NCI-H1436 (cell line): ENCODE results near the gene SHMT1.
"Not testable (repeated sequence)": the region's sequence is repeated elsewhere in the genome, so short reads cannot be mapped to it uniquely, and the experiment has no call there.

ENCODE experiments used
- DNase-seq: peaks from one replicate; lab custom pipeline; 2025; lab: John Stamatoyannopoulos, UW

The SHMT1 gene

DNA sequence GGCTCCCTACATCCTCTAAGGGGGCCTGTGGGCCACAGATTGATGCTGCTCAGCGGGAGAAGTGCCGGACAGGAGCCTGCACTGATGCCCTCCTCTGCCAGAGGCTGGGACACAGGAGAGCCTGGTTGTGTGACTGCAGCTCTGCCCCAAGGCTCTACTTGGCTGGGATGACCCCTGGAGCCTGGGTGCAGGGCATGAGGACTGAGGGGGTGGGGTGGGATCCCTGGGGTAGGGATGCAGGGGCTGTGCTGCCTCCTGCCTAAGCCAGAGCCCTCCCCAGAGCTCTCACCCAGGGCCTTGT lies 14.8 kb upstream of the SHMT1 start:
- no peak for DNase-seq

DNA sequence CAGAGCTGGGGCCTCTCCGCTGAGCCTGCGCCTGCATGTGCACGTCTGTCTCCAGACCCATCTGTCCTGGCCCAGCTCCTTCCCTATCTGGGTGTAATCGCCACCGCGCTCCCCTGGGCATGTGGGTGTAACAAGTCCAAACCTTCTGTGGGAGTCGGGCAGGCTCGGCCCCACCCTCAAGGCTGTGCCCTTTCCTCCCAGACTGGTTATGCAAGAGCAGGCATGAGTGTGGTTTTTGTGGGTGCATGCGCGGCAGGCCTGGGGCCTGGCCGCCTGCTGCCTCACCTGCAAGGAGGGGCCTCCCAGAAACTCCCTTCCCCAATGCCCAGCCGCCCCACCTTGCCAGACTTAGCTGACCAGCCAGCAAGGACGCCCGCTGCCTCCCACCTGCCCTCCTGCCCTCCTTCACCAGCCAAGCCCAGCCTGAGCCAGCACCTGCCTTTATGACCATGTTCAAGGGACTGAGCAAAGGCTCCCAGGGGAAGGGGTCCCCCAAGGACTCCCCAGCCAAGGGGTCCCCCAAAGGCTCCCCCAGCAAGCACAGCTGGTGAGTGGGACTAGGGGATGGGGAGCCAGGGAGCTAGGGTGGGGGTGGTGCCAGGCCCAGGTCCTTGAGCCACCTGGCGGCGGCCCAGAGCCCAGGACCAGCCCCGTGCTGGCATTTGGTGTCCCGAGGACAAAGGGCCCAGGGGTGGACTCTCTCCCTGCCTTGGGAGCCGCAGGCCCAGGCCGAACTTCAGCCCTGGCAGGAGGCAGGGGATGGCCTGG lies 14.3 kb upstream of the SHMT1 start, which contains the start of gene EVPLL:
Gene EVPLL, plus strand, starts transcription at position 342 of the 768 bp plus-strand sequence. CDS start 3,160 bp downstream, outside the sequence.
- DNase-seq: no peak

DNA sequence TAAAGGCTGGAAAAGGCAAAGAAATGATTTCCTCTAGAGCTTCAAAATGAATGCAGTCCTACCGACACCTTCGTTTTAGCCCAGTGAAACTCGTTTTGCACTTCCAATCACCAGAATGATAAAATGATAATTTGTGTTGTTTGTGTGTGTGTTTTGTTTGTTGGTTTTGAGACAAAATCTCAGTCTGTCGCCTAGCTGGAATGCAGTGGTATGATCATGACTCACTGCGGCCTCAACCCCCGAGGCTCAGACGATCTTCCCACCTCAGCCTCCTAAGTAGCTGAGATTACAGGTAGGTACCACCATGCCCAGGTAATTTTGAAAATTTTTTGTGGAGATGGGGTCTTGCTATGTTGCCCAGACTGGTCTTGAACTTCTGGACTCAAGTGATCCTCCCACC lies 10.9 kb upstream of the SHMT1 start:
- no peak for DNase-seq

DNA sequence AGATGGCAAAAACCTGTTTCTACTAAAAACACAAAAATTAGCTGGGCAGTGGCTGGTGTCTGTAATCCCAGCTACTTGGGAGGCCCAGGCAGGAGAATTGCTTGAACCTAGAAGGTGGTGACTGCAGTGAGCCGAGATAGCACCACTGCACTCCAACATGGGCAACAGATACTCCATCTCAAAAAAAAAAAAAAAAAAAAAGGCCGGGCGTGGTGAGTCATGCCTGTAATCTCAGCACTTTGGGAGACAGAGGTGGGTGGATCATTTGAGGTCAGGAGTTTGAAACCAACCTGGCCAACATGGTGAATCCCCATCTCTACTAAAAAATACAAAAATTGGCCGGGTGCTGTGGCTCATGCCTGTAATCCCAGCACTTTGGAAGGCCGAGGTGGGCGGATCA lies 9.8 kb upstream of the SHMT1 start:
- DNase-seq: not testable (repeated sequence)

DNA sequence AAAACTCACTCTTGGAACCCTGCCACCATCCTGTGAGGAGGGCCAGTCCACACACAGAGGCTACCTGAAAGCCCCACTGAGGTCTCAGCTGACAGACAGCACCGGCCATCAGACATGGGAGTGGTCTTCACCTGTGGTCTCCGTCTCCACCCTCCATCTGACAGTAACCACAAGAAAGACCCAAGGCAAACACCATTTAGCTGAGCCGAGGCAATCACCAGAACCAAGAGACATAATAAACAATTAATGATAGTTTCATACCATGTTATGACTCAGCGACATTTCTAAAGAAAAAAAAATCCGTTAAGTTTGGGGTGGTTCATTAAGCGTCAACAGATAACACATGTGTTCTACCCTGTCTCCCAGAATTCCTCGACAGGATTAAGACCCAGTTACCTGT lies 8.1 kb upstream of the SHMT1 start:
- DNase-seq: no peak

DNA sequence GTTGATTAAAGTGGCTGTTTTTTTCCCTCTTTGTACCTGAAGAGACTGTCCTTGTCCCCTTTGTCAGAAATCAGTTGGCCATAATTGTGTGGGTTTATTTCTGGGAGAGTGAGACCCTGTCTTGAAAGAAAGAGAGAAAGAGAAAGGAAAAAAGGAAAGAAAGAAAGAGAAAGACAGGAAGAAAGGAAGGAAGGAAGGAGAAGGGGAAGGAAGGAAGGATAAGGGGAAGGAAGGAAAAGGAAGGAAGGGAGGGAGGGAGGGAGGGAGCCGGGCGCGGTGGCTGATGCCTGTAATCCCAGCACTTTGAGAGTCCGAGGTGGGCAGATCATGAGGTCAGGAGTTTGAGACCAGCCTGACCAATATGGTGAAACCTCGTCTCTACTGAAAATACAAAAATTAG lies 7.4 kb upstream of the SHMT1 start:
- DNase-seq: no peak

DNA sequence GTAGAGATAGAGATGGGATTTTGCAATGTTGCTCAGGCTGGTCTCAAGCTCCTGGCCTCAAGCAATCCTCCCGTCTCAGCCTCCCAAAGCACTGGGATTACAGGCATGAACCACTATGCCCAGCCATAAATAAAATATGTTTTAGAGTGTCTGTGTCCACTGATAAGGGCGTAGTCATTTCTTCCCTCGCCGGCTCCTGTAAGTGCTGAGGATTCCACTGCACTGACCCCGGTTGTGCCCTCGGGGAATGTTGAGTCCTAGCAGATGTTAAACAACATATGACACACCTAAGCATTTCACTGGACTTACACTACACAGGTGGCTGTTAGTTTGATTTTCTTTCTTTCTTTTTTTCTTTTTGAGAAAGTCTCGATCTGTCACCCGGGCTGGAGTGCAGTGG lies 5.6 kb upstream of the SHMT1 start:
- DNase-seq: no peak

DNA sequence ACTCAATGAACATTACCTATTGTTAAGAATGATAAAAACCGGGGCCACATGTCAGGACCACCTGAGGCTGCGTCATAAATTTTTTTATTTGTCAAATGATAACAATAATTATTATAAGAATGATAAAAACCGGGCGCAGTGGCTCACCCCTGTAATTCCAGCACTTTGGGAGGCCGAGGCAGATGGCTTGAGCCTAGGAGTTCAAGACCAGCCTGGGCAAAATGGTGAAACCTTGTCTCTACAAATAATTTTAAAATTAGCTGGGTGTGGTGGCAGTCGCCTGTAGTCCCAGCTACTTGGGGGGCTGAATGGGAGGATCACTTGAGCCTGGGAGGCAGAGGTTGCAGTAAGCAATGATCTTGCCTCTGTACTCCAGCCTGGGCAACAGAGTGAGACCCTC lies 816 bp upstream of the SHMT1 start:
- no peak for DNase-seq

DNA sequence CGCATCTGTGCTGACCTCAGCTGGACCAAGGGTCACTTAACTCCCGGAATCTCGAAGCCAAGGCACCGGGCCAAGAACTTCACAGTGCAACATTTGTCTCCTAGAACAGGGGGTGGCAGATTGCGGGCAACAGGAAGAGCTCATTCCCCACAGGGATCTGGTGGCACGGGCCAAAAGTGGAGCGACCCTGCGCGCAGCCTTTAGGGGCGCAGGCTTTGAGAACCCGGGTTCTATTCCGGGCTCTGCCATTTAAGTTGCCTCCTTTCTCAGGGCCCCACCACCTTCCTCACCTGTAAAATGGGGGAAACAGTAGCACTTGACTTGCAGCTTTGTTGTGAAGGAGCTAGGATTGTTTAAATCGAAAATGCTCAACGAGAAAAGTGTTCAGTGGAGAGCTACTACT lies 651 bp downstream of the SHMT1 start:
- DNase-seq: no peak

DNA sequence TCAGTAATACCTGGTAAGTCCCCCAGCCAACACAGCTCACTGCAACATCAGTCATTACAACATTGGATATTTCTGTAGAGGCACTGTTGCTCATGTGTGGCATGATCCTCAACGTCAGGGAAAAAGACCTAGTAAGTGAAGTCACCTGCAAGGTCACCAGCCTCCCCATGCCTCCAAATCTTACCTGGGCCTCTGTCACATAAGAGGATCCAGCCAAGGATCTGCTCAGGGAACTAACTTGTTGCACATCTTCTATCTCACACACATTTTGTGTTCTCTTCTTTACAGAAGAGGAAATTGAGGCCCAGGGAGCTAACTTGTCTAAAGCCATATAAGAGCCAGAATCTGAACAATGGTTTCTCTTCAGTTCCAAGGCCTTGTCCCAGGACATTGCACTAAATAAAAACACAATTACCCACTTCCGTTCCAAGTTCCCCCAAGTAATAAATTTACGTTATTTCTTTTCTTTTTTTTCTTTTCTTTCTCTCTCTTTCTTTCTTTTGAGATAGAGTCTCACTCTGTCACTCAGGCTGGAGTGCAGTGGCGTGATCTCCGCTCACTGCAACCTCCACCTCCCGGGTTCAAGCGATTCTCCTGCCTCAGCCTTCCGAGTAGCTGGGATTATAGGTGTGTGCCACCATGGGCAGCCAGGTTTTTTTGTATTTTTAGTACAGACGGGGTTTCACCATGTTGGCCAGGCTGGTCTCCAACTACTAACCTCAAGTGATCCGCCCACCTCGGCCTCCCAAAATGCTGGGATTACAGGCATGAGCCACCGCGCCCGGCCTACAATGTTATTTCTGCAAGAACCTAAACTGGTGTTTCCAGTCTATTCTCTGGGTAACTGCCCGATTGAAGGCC lies 1.3 kb downstream of the SHMT1 start:
- DNase-seq: no peak

DNA sequence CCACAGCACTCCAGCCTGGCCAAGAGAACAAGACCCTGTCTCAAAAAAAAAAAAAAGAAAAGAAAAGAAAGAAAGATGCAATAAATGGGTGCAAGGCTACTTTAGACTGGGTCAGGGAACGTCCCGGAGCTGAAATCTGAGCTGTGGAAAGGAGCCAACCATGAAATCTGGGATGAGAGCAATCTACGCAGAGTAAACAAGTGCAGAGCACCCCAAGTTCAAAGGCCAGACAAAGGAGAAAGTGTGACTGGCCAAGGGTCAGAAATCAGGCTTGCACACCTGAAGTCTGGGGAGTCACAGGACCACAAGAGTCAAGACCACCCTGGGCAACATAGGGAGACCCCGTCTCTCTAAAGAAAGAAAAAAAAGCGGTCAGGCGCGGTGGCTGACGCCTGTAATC lies 2.8 kb downstream of the SHMT1 start:
- DNase-seq: no peak

DNA sequence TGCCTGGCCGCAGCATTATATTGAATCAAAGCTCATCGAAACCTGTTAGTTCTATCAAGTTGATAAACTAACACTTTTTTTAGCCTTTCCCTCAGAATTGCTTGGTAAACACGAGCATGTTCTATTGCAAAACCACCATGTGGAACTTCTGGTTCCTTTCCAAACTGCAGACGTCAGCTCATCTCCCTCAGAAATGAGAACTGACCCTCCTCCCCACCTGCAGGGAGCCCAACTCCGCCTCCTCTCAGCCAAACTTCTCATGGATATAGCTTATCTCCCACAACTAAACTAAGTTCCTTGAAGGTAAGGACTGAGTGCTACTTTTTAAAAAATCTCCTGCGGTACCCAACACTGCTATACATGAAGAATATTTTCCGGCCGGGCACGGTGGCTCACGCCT lies 6.7 kb downstream of the SHMT1 start:
- no peak for DNase-seq

DNA sequence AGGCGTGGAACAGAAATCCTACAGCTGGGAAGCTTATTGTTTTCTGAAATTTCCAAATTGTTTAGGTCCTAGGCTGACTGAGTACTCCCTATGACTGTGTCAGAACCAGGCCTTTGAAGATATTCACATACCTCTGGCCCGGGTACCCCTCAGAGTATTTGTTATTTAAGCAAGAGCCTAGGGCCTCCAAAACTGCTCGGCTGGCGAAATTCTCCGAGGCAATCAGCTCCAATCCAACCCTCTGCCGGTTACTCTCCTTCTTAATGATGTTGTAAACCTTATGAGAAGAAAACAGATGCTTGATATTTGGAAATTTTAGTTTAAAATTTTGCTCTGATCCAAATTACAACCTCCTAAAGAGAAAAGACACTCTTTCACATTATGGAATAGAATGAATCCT lies 9.8 kb downstream of the SHMT1 start:
- DNase-seq: no peak

DNA sequence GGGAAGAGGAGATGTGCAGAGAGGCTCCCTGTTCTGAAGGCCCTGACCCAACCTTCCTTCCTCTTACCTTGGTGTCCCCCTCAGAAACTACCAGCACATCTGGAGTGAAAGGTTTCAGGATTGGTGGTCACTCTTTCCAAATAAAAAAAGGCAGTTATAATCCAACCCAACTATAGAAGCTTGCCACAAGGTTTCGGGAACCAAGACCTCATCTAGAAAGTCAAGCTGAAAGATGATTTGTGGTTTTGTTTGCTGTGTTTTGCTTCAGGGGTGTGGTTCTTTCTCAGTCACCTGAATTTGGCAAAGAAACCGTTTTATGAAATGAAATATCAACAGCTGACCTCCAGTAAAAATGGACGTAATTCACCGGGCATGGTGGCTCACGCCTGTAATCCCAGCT lies 19.3 kb downstream of the SHMT1 start:
- DNase-seq: no peak

DNA sequence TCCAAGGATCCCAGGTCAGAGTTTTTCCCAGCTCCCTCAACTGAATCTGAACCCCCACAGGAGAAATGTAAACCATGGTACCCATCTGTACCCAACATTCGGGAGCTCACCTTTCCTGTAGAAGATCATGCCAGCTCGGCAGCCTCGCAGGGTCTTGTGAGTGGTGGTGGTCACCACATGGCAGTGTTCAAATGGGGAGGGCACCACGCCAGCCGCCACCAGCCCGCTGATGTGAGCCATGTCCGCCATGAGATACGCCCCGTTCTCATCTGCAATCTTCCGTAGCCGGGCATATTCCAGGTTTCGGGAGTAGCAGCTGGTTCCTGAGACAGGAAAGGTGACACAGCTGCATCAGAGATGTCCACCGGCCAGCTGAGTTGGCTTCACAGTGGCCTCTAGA lies 23.4 kb downstream of the SHMT1 start:
- DNase-seq: no peak

DNA sequence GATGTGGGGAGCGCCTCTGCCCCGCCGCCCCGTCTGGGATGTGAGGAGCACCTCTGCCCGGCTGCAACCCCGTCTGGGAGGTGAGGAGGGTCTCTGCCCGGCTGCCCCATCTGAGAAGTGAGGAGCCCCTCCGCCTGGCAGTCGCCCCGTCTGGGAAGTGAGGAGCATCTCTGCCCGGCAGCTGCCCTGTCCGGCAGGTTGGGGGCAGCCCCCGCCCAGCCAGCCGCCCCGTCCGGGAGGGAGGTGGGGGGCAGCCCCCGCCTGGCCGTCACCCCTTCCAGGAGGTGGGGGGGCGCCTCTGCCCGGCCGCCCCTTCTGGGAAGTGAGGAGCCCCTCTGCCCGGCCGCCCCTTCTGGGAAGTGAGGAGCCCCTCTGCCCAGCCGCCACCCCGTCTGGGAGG lies 25.2 kb downstream of the SHMT1 start:
- DNase-seq: not testable (repeated sequence)

DNA sequence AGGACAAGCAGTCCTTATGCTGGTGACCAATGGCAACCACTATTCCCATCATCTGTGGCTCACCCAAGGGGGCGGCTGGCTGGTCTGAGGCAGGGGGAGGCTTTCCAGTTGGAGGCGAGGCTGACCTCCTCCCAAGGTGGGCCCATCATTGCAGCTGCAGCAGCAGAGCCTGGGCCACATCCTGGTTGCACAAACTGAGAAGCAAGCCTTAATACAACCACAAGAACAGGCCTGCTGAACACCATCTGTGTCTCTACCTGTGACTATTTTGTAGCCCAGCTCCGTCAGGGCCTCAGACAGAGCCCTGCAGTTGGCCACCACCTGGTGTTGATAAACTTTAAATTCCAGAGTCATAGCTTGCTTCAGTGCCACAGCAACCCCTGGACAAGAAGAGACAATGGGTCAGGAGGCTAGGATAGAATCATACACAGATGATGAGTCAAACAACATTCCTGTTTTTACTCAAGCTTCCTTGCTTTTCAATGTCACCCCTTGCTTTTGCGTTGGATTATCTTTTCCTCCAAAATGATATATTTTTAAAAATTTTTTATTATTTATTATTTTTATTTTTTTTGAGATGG lies 30.4 kb downstream of the SHMT1 start:
- no peak for DNase-seq

DNA sequence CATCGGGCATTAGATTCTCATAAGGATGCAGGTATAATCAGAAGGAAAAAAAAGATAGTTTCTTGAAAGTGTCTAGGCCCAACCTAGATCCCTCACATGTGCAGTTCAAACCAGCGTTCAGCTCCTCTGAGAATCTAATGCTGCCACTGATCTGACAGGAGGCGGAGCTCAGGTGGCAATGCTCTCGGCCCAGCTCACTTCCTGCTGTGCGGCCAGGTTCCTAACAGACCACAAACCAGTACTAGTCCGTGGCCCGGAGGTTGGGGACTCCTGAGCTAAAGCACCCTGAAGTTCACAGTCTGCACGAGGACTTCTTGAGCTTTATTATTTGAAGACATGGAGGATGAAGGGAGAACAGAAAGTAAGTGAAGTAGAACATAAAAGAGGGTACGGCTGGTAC lies 31.5 kb downstream of the SHMT1 start:
- DNase-seq: no peak

DNA sequence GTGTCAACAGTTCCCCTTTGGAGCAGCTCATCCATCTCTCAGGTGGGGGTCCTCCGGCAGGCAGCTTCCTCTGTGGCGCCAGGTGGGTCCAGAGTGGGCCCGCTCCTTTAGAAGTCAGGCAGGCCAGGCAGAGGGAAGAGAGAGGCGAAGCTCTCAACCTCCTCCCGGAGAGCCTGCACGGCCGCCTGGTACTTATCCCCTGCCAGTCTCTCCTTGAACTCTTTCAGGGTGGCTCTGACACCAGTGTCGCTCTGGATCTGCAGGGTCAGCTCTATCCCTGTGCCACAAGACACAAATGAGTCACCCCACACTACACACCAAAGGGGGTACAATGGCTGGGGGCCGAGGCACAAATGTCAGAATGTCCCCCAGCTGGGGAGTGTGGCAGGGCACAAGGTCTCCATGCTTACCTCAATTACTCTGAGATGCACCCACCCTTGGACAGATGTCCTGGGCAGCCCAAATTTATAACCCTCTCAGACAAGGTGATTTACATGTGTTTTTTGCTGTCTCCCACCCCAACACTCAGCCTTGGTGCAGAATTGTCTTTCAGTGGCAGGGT lies 34.6 kb downstream of the SHMT1 start:
- DNase-seq: no peak

DNA sequence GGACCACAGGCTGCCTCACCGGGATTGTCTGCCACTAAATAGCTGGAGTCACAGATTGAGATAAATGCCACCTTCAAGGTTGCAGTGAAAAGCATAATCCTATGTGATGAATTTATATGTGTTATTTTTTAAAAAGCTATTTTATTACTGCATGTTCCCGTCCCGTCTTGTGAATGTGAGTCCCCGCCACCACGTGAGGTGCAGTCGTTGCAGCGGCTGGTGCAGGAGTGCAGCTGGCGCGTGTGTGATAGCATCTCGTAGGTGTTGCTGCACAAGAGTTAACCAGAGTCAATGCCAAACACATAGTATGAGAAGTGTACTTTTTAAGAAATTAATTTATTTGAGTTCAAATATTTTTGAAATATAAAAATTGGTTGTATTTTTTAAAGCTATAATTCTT lies 35.8 kb downstream of the SHMT1 start:
- no peak for DNase-seq

DNA sequence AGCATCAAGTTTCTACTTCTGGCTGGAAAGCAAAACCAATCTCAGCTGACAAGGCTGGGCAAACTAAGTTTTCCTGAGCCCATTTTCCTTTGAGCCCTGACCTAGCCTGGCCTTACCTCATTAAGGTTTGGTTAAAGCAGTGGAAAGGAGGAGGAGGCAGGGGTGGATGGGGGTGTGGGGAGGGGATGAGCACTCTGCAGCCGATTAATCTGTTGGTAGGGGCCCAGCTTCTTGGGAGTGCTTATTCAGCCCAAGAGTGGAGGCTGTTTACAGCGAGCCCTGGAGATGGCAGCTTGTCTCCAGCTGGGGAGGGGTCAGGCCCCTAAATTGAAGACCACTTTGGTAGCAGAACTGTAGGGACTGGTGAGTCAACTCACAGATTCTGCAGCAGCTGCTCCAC lies 36.3 kb downstream of the SHMT1 start:
- DNase-seq: no peak

DNA sequence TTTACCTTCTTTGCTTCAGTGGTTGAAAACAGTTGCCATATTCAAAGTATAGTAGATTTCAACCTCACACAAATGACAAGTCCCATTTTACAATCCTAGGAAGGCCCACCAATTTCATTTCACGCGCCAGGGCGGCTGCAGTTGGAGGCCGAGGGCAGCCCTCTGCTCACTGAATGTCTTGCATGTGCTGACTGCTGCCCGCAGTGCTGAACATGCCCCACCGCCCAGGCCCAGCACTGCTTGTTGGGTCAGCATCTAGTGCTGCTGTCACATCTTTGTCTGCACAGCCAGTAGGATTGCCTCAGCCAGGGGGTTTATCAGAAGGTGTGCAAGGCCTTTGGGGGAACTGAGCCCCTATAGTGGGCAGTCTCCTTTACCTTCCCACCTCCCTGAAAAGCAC lies 36.8 kb downstream of the SHMT1 start:
- DNase-seq: no peak

DNA sequence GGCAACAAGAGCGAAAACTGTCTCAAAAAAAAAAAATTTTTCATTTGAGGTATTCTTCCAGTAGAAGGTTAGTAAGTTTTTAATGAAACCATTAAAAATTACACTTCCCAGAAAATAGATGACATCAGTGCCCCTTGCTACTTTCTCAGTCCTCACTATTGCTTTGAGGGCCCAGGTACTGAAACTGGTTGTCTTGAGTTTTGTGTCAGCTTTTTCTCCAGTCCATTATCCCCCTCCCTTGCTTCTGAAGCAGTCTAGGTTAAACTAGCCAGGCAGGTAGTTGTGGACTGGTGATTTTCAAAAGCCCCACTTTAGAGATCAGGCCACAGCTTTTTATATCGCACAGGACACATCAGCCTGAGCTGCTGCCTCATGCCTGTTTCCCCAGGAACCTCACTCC lies 37.3 kb downstream of the SHMT1 start:
- no peak for DNase-seq
